ENCODE results near the gene MINDY3. TPM values are rescaled to one million over a fixed set of nuclear protein-coding genes. Genes with fewer than 3 reads are reported as not detected.
"Not testable (repeated sequence)": the region's sequence is repeated elsewhere in the genome, so short reads cannot be mapped to it uniquely, and the experiment has no call there.

The MINDY3 gene
- total RNA-seq, 2 experiments from 2014 or later: 23.3 to 26.3 TPM

GRCh38 chr10:15763006-15763405, 97.3 kb downstream of the MINDY3 start:
- ATAC-seq (ENCODE audit: low read depth): no peak
- Mint-ChIP-seq H3K36me3 (peaks cover 3% of the 10 kb centered on the region), H3K27ac (no peak overlapping the region), H3K4me1 (no peaks in the 10 kb centered on the region), H3K4me3 (no peak overlapping the region), H3K27me3 (peaks cover 4% of the 10 kb centered on the region), H3K9me3 (peaks cover 5% of the 10 kb centered on the region)
- POLR2A ChIA-PET: no interaction called here
- no peak for DNase-seq

- H3K27ac Mint-ChIP-seq; POLR2A ChIA-PET; H3K4me1 Mint-ChIP-seq; H3K9me3 Mint-ChIP-seq; H3K4me3 Mint-ChIP-seq; H3K27me3 Mint-ChIP-seq; H3K36me3 Mint-ChIP-seq; ATAC-seq (ENCODE audit: low read depth); DNase-seq: not testable (repeated sequence)
Measured at GRCh38 chr10:15762239-15762638, 98.1 kb downstream of the MINDY3 start.

GRCh38 chr10:15761224-15761623, 99.1 kb downstream of the MINDY3 start:
- H3K4me1 Mint-ChIP-seq; H3K36me3 Mint-ChIP-seq; H3K9me3 Mint-ChIP-seq; ATAC-seq (ENCODE audit: low read depth); H3K4me3 Mint-ChIP-seq; H3K27ac Mint-ChIP-seq; H3K27me3 Mint-ChIP-seq; DNase-seq; POLR2A ChIA-PET: not testable (repeated sequence)

- peaks cover 3% of the 10 kb centered on the region for H3K36me3 Mint-ChIP-seq
- ATAC-seq (ENCODE audit: low read depth) (no peak), DNase-seq (no peak)
- peaks cover 5% of the 10 kb centered on the region for H3K9me3 Mint-ChIP-seq
- POLR2A ChIA-PET: no interaction called here
- H3K27ac Mint-ChIP-seq: no peak overlapping the region
- H3K4me1 Mint-ChIP-seq: peaks cover 5% of the 10 kb centered on the region
- peaks cover 7% of the 10 kb centered on the region for H3K27me3 Mint-ChIP-seq
- no peak overlapping the region for H3K4me3 Mint-ChIP-seq
Measured at GRCh38 chr10:15760681-15761080, 99.6 kb downstream of the MINDY3 start.

- H3K36me3 Mint-ChIP-seq: no peaks in the 10 kb centered on the region
- no peak overlapping the region for H3K27ac Mint-ChIP-seq
- H3K4me1 Mint-ChIP-seq: peaks cover 5% of the 10 kb centered on the region
- POLR2A ChIA-PET: no interaction called here
- H3K27me3 Mint-ChIP-seq: peaks cover 7% of the 10 kb centered on the region
- H3K9me3 Mint-ChIP-seq: no peaks in the 10 kb centered on the region
- H3K4me3 Mint-ChIP-seq: no peak overlapping the region
- ATAC-seq (ENCODE audit: low read depth) (no peak), DNase-seq (no peak)
Measured at GRCh38 chr10:15759265-15759664, 101.0 kb downstream of the MINDY3 start.

GRCh38 chr10:15758618-15759017, 101.7 kb downstream of the MINDY3 start:
- DNase-seq (no peak), ATAC-seq (ENCODE audit: low read depth) (no peak)
- H3K27ac Mint-ChIP-seq: no peak overlapping the region
- peaks cover 5% of the 10 kb centered on the region for H3K4me1 Mint-ChIP-seq
- H3K36me3 Mint-ChIP-seq: no peaks in the 10 kb centered on the region
- no peaks in the 10 kb centered on the region for H3K9me3 Mint-ChIP-seq
- H3K4me3 Mint-ChIP-seq: no peak overlapping the region
- POLR2A ChIA-PET: no interaction called here
- H3K27me3 Mint-ChIP-seq: peaks cover 7% of the 10 kb centered on the region

- Mint-ChIP-seq H3K27me3 (peaks cover 7% of the 10 kb centered on the region), H3K36me3 (no peaks in the 10 kb centered on the region), H3K9me3 (no peaks in the 10 kb centered on the region), H3K27ac (no peak overlapping the region), H3K4me3 (no peak overlapping the region), H3K4me1 (peaks cover 5% of the 10 kb centered on the region)
- no peak for DNase-seq
- POLR2A ChIA-PET: no interaction called here
- ATAC-seq (ENCODE audit: low read depth): no peak
Measured at GRCh38 chr10:15754937-15755336, 105.4 kb downstream of the MINDY3 start.

GRCh38 chr10:15751046-15751445, 109.3 kb downstream of the MINDY3 start:
- Mint-ChIP-seq H3K27me3 (peaks cover 4% of the 10 kb centered on the region), H3K27ac (no peak overlapping the region), H3K9me3 (no peaks in the 10 kb centered on the region), H3K4me1 (no peaks in the 10 kb centered on the region), H3K36me3 (no peaks in the 10 kb centered on the region), H3K4me3 (no peak overlapping the region)
- DNase-seq: no peak
- POLR2A ChIA-PET: no interaction called here
- no peak for ATAC-seq (ENCODE audit: low read depth)

- Mint-ChIP-seq H3K27ac (no peak overlapping the region), H3K4me3 (no peak overlapping the region), H3K36me3 (no peaks in the 10 kb centered on the region), H3K4me1 (no peaks in the 10 kb centered on the region), H3K27me3 (peaks cover 4% of the 10 kb centered on the region), H3K9me3 (no peaks in the 10 kb centered on the region)
- ATAC-seq (ENCODE audit: low read depth) (no peak), DNase-seq (no peak)
- POLR2A ChIA-PET: no interaction called here
Measured at GRCh38 chr10:15748126-15748525, 112.2 kb downstream of the MINDY3 start.

GRCh38 chr10:15747632-15748031, 112.7 kb downstream of the MINDY3 start:
- Mint-ChIP-seq H3K27ac (no peak overlapping the region), H3K9me3 (no peaks in the 10 kb centered on the region), H3K27me3 (peaks cover 4% of the 10 kb centered on the region), H3K4me1 (no peaks in the 10 kb centered on the region), H3K4me3 (no peak overlapping the region), H3K36me3 (no peaks in the 10 kb centered on the region)
- DNase-seq (no peak), ATAC-seq (ENCODE audit: low read depth) (no peak)
- POLR2A ChIA-PET: no interaction called here

- Mint-ChIP-seq H3K9me3 (no peaks in the 10 kb centered on the region), H3K27me3 (peaks cover 4% of the 10 kb centered on the region)
Measured at GRCh38 chr10:15745751-15746150, 114.6 kb downstream of the MINDY3 start.

GRCh38 chr10:15744217-15744865, 116.0 kb downstream of the MINDY3 start:
- POLR2A ChIA-PET: interaction anchor here (0.6 kb wide), 1 partner anchor 15 kb away, joined by 3 read pairs; no protein-coding TSS in a partner anchor
- Mint-ChIP-seq H3K4me3 (no peak overlapping the region), H3K27ac (no peak overlapping the region), H3K27me3 (peaks cover 4% of the 10 kb centered on the region), H3K4me1 (no peaks in the 10 kb centered on the region), H3K9me3 (no peaks in the 10 kb centered on the region), H3K36me3 (no peaks in the 10 kb centered on the region)
- no peak for DNase-seq
- ATAC-seq (ENCODE audit: low read depth): no peak

More at GRCh38 chr10:15745751-15746150, 114.6 kb downstream of the MINDY3 start:
- Mint-ChIP-seq H3K36me3 (no peaks in the 10 kb centered on the region), H3K27ac (no peak overlapping the region), H3K4me1 (no peaks in the 10 kb centered on the region), H3K4me3 (no peak overlapping the region)
- ATAC-seq (ENCODE audit: low read depth) (no peak), DNase-seq (no peak)
- POLR2A ChIA-PET: no interaction called here

- H3K4me3 Mint-ChIP-seq: no peak overlapping the region
- POLR2A ChIA-PET: interaction anchor here (0.6 kb wide), 1 partner anchor 14 kb away, joined by 3 read pairs; no protein-coding TSS in a partner anchor
- H3K27ac Mint-ChIP-seq: no peak overlapping the region
- no peak for ATAC-seq (ENCODE audit: low read depth)
- no peak for DNase-seq
- no peaks in the 10 kb centered on the region for H3K9me3 Mint-ChIP-seq
- H3K27me3 Mint-ChIP-seq: peaks cover 3% of the 10 kb centered on the region
- no peaks in the 10 kb centered on the region for H3K4me1 Mint-ChIP-seq
- H3K36me3 Mint-ChIP-seq: no peaks in the 10 kb centered on the region
Measured at GRCh38 chr10:15743443-15743842, 116.9 kb downstream of the MINDY3 start.

- no peak for DNase-seq
- Mint-ChIP-seq H3K27me3 (peaks cover 3% of the 10 kb centered on the region), H3K27ac (no peak overlapping the region), H3K36me3 (no peaks in the 10 kb centered on the region), H3K4me1 (no peaks in the 10 kb centered on the region), H3K9me3 (no peaks in the 10 kb centered on the region), H3K4me3 (no peak overlapping the region)
- POLR2A ChIA-PET: no interaction called here
- no peak for ATAC-seq (ENCODE audit: low read depth)
Measured at GRCh38 chr10:15742836-15743235, 117.5 kb downstream of the MINDY3 start.

All from activated naive CD8-positive, alpha-beta T cell treated with anti-CD3 and anti-CD28 coated beads, Interleukin-2, amount 10 ng/mL, durations not matched to agents 7 days and 5 days (primary cell).